Right hindlimb (tissue), 1 donor: ENCODE results near the gene TMCO5A.

Experiments
- DNase-seq: peaks from one replicate; pipeline ENCODE4 v3.0.0-alpha.2; 2018

Gene TMCO5A

DNA sequence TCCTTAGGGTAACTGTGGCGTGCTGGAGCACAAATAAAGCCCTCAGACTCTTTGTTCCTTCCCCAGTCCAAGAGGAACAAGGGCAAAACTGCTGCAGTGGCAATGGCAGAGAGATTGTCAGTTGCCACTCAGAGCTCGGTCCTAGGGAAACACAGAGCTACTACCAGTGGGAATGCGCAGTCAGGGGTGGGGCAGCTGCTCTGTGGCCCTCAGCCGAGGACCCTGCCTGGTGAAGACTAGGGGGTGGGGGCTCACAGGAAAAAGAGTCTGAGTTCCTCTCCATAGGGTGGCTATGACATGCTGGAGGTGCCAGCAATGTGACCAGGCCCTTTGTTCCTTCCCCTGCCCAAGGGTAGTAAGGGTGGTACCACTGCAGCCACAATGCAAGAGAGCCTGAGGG lies 43.8 kb downstream of the TMCO5A start:
- no peak for DNase-seq

DNA sequence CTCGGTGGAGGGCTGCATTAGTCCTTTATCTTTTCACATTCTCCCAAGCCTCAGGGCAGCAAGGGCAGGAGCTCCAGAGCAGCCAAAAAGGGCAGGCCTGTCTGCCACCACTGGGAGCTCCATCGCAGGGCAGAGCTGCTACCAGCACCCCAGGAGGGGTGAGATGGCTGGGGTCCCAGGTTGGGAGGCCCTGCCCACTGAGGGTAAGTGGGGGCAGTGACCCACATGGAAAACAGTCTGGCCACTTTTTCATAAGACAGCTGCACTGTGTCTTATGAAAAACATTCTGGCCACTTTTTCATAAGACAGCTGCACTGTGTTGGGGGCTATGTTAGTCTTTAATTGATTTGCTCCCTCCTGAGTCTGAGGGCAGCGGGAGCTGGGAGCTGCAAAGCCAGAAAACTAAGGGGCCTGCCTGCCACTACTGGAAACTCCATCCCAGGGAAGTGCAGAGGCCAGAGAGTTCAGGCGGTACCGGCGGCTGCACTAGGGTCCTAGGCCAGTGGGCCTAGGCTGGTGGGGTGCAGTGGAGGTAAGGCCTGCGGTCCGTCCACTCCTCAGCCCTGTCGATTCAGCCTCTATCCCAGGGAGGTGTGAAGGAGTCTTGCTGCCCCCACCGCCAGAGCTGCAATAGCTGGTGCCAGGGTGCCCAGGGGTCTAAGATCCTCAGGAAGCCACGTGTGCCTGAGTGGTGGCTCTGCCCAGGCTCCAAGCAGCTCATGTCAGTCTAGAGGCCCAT lies 45.4 kb downstream of the TMCO5A start:
- no peak for DNase-seq

DNA sequence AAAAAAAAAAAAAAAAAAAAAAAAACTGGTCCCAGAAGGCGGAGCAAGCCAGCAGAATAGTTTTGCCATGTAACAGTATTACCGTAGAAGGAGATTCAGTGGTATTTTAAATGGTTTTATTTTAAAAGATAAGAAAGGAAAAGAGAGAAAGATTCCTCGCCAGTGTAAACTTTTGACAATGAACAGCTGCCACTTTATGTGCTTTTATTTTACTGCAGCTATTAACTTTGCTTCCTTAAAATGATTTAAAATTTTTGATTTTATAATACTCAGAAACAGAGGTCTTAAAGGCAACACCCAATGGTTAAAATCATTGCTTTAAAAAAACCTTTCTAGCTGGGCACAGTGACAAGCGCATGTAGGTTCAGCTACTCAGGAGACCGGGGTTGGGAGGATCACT lies 46.8 kb downstream of the TMCO5A start:
- no peak for DNase-seq

DNA sequence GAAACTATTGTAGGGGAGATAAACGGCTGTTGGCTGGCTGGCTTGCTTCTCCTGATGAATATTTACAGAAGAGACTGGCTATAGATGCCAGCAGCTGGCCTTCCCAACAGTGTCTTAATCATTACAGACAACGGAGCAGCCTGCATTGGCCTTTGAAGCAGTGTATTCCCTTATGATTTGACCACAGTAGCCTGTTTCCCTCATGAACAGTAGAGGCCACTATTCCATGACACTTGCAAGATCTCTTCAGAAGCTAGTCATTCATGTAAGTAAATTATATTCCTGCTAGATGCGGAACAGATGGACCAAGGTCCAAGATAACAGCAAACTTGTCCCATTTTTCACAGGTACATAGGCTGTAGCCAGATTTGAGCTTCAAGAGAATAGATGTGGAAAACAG lies 47.3 kb downstream of the TMCO5A start:
- DNase-seq: no peak

- no peak for DNase-seq
Measured at GRCh38 chr15:37984368-37984767, 49.9 kb downstream of the TMCO5A start.

GRCh38 chr15:37995461-37996347 lies 61.3 kb downstream of the TMCO5A start:
- DNase-seq: no peak
